AG08396 (cell line): ENCODE results near the gene KCNJ16.
"Not testable (repeated sequence)": the region's sequence is repeated elsewhere in the genome, so short reads cannot be mapped to it uniquely, and the experiment has no call there.

Experiments
- DNase-seq: peaks from one replicate; pipeline ENCODE4 v3.0.0; 2012; ENCODE audit warnings: low spot score, mixed read lengths

Gene KCNJ16

GRCh38 chr17:70074956-70075355 lies at the start of gene KCNJ16:
TSS of gene KCNJ16 (plus strand) at chr17:70075225. CDS start at chr17:70132088, 56,863 bp downstream.
- DNase-seq = no peak

GRCh38 chr17:70028397-70028796 lies 46.6 kb upstream of the KCNJ16 start:
- no peak for DNase-seq

GRCh38 chr17:70028978-70029767 lies 45.9 kb upstream of the KCNJ16 start:
- no peak for DNase-seq

DNA sequence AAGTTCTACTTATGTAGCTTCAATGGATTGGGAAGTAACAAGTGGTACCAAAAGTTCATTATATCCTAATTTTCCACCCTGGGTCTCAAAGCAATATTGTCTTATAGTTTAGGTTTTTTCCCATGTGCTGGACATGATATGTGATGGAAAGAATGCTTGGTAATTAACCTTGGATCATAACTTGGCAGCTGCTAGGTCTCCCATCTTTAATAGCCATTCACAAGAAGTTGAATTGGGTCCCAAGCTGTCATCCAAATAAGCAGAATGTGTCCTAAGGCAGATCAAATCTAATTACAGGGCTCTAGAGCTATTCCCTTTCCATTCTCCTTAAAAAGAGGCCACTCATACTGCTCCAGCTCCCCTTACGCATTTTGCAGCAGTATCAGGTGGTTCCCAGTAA lies 44.7 kb upstream of the KCNJ16 start:
- DNase-seq = no peak

- DNase-seq = no peak
These were observed 43.7 kb upstream of the KCNJ16 start for GRCh38 chr17:70031341-70031740.

DNA sequence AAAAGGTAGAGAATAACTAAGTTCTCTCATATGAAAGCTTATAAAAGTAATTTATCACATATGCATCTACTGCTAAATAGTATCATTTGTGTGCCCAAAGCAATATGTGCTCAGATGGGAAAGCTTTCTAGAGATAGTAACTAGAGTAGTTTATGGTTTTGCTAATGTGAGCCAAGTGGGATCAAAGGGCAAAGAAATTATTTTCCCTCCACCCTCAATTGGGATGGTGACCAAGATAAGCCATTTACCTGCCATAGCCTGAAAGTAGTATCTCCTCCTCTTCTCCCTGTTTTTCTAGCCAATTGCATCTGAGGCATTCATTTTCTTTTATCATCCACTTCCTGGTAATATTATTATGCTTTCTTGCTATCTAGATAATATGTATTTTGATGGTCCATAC lies 41.9 kb upstream of the KCNJ16 start:
- no peak for DNase-seq

GRCh38 chr17:70034158-70034557 lies 40.9 kb upstream of the KCNJ16 start:
- no peak for DNase-seq

DNA sequence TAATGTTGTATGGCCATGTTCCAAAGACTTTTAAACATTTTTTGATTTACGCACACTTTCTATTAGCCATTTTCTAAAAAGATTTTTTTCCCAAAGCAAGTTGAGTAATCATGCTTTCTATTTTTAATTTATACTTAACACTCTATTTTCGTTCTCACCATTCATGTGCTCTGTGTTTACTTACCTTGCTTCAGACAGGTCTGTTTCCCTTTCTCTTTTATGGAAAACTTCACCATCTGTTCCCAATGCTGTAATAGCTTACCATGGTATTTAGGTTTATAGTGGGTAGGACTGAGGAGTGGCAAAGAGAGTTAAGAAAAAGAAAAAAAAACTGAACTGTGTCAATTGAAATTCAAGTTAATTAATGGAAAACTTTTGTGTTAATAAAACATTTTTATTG lies 37.5 kb upstream of the KCNJ16 start:
- DNase-seq = no peak

- DNase-seq = no peak
These were observed 34.7 kb upstream of the KCNJ16 start for GRCh38 chr17:70040336-70040735.

- no peak for DNase-seq
These were observed 34.0 kb upstream of the KCNJ16 start for GRCh38 chr17:70041061-70041460.

GRCh38 chr17:70041540-70041939 lies 33.5 kb upstream of the KCNJ16 start:
- DNase-seq = no peak

- not testable (repeated sequence) for DNase-seq
These were observed 29.2 kb upstream of the KCNJ16 start for GRCh38 chr17:70045780-70046179.

DNA sequence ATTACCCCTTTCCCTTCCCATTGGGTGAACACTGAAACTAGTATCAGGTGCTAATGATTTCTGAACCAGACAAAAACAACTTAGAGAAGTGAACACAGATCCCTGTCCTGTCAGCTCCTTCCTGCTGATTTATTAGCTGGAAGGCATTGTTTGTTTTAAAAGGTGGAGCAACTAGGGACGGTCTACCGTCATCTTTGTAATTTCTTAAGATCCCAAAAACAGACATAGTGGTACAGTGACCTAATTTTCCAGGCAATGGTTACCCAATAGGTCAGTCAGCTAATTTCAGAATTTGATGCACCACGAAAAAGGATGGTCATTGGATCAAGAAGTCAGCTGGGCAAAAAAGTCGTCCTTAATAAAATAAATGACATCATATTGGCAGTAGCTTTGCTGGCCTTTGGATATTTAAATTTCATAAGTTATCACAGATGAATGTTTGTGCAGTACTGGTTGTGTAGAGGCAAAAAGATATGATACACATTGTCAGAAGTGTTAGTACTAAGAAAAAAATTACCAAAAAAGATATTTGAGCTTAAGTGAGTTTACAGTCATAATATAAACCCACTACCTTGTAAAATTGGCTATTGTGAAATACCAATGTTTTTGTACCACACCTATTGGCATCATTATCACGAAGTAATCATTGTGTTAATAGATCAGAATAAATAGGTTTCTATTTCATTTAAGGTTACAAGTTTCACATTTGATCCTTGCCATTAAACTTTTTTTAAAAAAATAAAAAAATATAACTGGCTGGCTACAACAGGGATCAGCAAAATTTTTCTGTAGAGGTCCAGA lies 27.2 kb upstream of the KCNJ16 start:
- DNase-seq = no peak

DNA sequence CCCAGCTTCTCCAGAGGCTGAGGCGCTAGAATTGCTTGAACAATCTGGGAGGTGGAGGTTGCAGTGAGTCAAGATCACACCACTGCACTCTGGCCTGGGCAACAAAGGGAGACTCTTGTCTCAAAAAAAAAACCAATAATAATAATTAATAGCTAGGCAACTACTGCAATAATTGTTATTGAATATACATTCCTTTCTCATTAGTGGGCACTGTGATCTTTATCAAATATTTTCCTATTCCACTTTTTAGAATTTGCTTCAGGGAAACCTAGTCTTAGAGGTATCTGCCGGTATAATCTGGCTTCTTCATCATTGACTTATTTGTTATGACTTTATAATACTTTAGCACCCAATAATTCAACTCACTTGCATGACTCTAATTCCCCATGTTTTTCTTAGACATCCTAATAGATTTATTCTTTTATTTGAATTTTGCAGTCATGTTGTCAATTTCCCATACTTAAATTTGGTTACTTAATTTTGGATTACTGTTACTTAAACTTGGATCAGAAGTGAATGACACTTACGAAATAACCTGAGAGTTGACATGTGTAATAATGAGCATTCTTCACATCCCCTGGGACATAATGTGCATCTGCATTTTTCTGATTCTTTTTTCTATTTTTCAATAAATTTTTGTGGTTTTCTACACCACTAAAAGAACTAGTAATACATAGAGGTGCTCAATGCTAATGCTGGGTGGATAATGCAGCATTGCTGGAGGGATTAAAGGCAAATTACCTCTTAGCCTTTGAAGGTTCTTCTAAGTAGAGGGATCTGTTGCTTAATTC lies 25.0 kb upstream of the KCNJ16 start:
- DNase-seq = no peak

DNA sequence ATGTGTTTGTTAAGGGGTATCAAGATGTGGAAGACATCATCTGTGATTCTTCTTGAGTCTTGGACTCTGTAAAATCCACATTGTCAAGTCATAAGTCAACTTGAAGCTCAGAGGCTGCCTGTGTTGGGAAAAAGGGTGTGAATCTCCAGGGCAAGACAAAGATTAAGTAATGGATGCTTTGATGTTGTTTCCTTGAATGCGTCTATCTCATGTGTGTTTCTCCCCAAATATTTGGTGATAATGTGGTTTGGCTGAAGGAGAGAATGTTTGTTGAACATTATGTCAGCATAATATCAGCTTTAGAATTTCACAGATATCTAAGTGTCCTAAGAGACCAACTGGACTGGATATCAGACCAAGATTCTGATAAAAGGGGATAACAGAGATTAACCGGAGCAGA lies 24.1 kb upstream of the KCNJ16 start:
- DNase-seq = no peak

GRCh38 chr17:70053241-70054234 lies 21.5 kb upstream of the KCNJ16 start:
- DNase-seq = no peak

DNA sequence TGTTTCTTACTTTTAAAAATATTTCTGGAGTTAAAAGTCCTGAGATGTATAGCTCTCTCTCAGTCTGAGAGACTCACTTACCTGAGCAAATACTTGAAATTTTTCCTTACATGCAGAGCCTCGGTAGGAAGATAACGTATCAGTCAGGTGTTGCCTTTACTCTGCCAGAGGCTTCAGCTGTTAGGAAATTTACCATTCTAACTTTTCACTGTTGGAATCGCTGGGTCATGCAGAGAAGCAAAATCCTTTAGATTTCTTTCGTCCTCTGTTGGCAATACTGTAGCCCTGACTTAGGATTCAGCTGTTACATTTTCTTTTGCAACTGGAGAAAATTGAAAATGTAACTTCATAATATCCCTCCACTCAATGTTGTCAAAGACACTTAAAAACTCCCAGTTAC lies 20.0 kb upstream of the KCNJ16 start:
- no peak for DNase-seq

DNA sequence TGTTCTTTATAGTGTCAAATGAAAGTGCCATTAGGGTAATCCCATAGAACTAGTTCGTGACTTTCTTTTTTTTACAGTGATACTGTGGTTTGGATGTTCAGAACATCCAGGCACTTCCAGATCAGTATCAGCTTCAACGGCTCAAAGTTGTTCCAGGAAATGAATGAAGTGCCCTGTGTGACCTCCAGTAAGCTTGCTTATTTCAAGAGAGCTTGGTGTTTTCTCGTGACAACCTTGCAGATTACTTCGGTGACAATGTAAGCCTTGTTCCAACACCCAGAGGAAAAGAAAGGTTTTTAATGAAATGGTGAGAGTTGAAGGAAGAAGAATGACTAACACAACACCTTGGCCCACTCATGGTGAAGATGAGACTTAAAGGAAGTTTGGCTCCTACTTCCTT lies 16.0 kb upstream of the KCNJ16 start:
- no peak for DNase-seq

GRCh38 chr17:70059649-70060048 lies 15.4 kb upstream of the KCNJ16 start:
- DNase-seq = no peak

- no peak for DNase-seq
These were observed 14.6 kb upstream of the KCNJ16 start for GRCh38 chr17:70060415-70060814.

- no peak for DNase-seq
These were observed 7.9 kb upstream of the KCNJ16 start for GRCh38 chr17:70067134-70067533.
